Neural cell (in vitro differentiated cells): ENCODE data around the gene DPP6. TPM values are rescaled to one million over a fixed set of nuclear protein-coding genes. Genes with fewer than 3 reads are reported as not detected.

Experiments
- H2AFZ ChIP-seq: fragments of 200-600, 300-800 bp; sonication (generic), shearing (Covaris generic); 2 replicates; pipeline ENCODE4 v1.6.0; 2014; ENCODE audit warnings: low read depth, mild to moderate bottlenecking, antibody characterized with exemption, low read length, moderate library complexity
- H3F3A ChIP-seq: fragments of 200-600 bp; shearing (Covaris generic); 2 replicates; pipeline ENCODE4 v1.6.1; 2016; ENCODE audit warnings: mild to moderate bottlenecking, moderate library complexity, mixed read lengths, antibody characterized with exemption, low read length; ENCODE audit not compliant: insufficient read depth, poor library complexity, severe bottlenecking
- H3K27ac ChIP-seq: fragments of 200-600, 300-800 bp; sonication (generic), shearing (Covaris generic); 2 replicates; pipeline ENCODE4 v1.5.1; 2014; ENCODE audit warnings: mild to moderate bottlenecking, low read length, moderate library complexity
- H3K27me3 ChIP-seq: fragments of 300-800, 200-600 bp; sonication (generic), shearing (Covaris generic); 2 replicates; pipeline ENCODE4 v1.6.0; 2014; ENCODE audit warnings: mild to moderate bottlenecking, low read depth, low read length, moderate library complexity; ENCODE audit not compliant: insufficient read depth
- H3K36me3 ChIP-seq: fragments of 300-800, 200-600 bp; sonication (generic), shearing (Covaris generic); 2 replicates; pipeline ENCODE4 v1.5.1; 2014; ENCODE audit warnings: mild to moderate bottlenecking, antibody characterized with exemption, low read length, moderate library complexity; ENCODE audit not compliant: insufficient read depth
- H3K4me2 ChIP-seq: fragments of 300-800, 200-600 bp; sonication (generic), shearing (Covaris generic); 2 replicates; pipeline ENCODE4 v1.6.0; 2014; ENCODE audit warnings: mild to moderate bottlenecking, low read length
- H3K4me3 ChIP-seq: fragments of 300-800, 200-600 bp; sonication (generic), shearing (Covaris generic); 2 replicates; pipeline ENCODE4 v1.5.1; 2014; ENCODE audit warnings: mild to moderate bottlenecking, low read length, moderate library complexity
- H3K79me2 ChIP-seq: fragments of 200-600 bp; shearing (Covaris generic); replicated peaks from 2 replicates; pipeline ENCODE4 v1.6.0; 2014; ENCODE audit warnings: mild to moderate bottlenecking, low read length, moderate library complexity; ENCODE audit not compliant: insufficient read depth
- H3K9ac ChIP-seq: fragments of 300-800, 200-600 bp; sonication (generic), shearing (Covaris generic); 2 replicates; pipeline ENCODE4 v1.6.1; 2016; ENCODE audit warnings: mild to moderate bottlenecking, low read length, mixed read lengths
- H3K9me2 ChIP-seq: fragments of 200-600 bp; shearing (Covaris generic); 2 replicates; pipeline ENCODE4 v1.6.1; 2016; ENCODE audit warnings: mild to moderate bottlenecking, low read length, mixed read lengths; ENCODE audit not compliant: insufficient read depth
- H3K9me3 ChIP-seq: fragments of 200-600, 300-800 bp; sonication (generic), shearing (Covaris generic); 2 replicates; pipeline ENCODE4 v1.6.1; 2016; ENCODE audit warnings: mild to moderate bottlenecking, mixed run types, low read length, moderate library complexity, mixed read lengths
- H4K20me1 ChIP-seq: fragments of 200-600 bp; shearing (Covaris generic); 2 replicates; pipeline ENCODE4 v1.6.1; 2016; ENCODE audit warnings: mild to moderate bottlenecking, mixed run types; ENCODE audit not compliant: insufficient read depth
- CTCF ChIP-seq: fragments of 450-650 bp; IDR thresholded peaks from 2 replicates; pipeline ENCODE4 v1.5.1; 2014; ENCODE audit warnings: antibody characterized with exemption, mild to moderate bottlenecking, moderate library complexity; ENCODE audit not compliant: poor library complexity, severe bottlenecking
- EP300 ChIP-seq: fragments of 450-650 bp; conservative IDR thresholded peaks from 2 replicates; pipeline ENCODE4 v1.6.1; 2014; ENCODE audit warnings: antibody characterized with exemption, mild to moderate bottlenecking, moderate library complexity; ENCODE audit not compliant: poor library complexity, severe bottlenecking
- EZH2 ChIP-seq: fragments of 200-600, 300-800 bp; shearing (Covaris generic), sonication (generic); IDR thresholded peaks from 2 replicates; pipeline ENCODE4 v1.6.1; 2014; ENCODE audit warnings: antibody characterized with exemption, low read length, borderline replicate concordance, mild to moderate bottlenecking; ENCODE audit not compliant: insufficient read depth, poor library complexity, severe bottlenecking
- MXI1 ChIP-seq: fragments of 450-650 bp; conservative IDR thresholded peaks from 2 replicates; pipeline ENCODE4 v1.6.1; 2014; ENCODE audit warnings: antibody characterized with exemption, mild to moderate bottlenecking; ENCODE audit not compliant: poor library complexity, severe bottlenecking
- POLR2AphosphoS5 ChIP-seq: IDR thresholded peaks from 2 replicates; pipeline ENCODE4 v1.6.1; 2012
- RAD21 ChIP-seq: fragments of 450-650 bp; conservative IDR thresholded peaks from 2 replicates; pipeline ENCODE4 v1.6.1; 2014; ENCODE audit warnings: antibody characterized with exemption, mild to moderate bottlenecking, moderate library complexity
- REST ChIP-seq: IDR thresholded peaks from 2 replicates; pipeline ENCODE4 v1.6.1; 2012; ENCODE audit warnings: borderline replicate concordance
- SMC3 ChIP-seq: fragments of 450-650 bp; conservative IDR thresholded peaks from 2 replicates; pipeline ENCODE4 v1.6.1; 2014; ENCODE audit warnings: antibody characterized with exemption, mild to moderate bottlenecking, moderate library complexity; ENCODE audit not compliant: poor library complexity
- TAF1 ChIP-seq: IDR thresholded peaks from 2 replicates; pipeline ENCODE4 v1.6.1; 2012; ENCODE audit warnings: low read depth
- polyA plus RNA-seq: library from polyadenylated mRNA; depleted of rRNA; stranded (reverse); fragments of >200 nt; gene quantifications from 2 replicates; pipeline ENCODE4 v1.2.3, GENCODE V29; 2014

DPP6 gene
- polyA plus RNA-seq, 1 donor from 2014 or later = 20.4 TPM

- Histone ChIP-seq H2AFZ (no peak overlapping the region), H3K9me2 (no peaks in the 10 kb centered on the region), H3K9me3 (no peaks in the 10 kb centered on the region), H4K20me1 (no peaks in the 10 kb centered on the region), H3K9ac (no peak overlapping the region), H3K4me2 (no peak overlapping the region), H3F3A (no peaks in the 10 kb centered on the region), H3K27me3 (no peaks in the 10 kb centered on the region), H3K4me3 (no peak overlapping the region), H3K36me3 (no peaks in the 10 kb centered on the region), H3K79me2 (no peaks in the 10 kb centered on the region), H3K27ac (no peak overlapping the region)
- TF ChIP-seq TAF1 = no peak
- no peak for TF ChIP-seq EP300
These were observed 853.4 kb downstream of the DPP6 start for GRCh38 chr7:154905615-154906014.

GRCh38 chr7:154906201-154906600 is 854.0 kb downstream of the DPP6 start:
- no peaks in the 10 kb centered on the region for H3K36me3 ChIP-seq
- H3K4me3 ChIP-seq = no peak overlapping the region
- H3K9ac ChIP-seq = no peak overlapping the region

GRCh38 chr7:154906736-154907355 is 854.6 kb downstream of the DPP6 start:
- no peak overlapping the region for H2AFZ ChIP-seq
- no peak overlapping the region for H3K4me2 ChIP-seq
- H3F3A ChIP-seq = no peaks in the 10 kb centered on the region
- TF ChIP-seq REST (no peak), RAD21 (no peak), EP300 (no peak), TAF1 (no peak), CTCF (no peak), POLR2AphosphoS5 (no peak), SMC3 (no peak), EZH2 (no peak), MXI1 (no peak)
- H3K4me3 ChIP-seq = no peak overlapping the region
- no peak overlapping the region for H3K9ac ChIP-seq
- H3K27me3 ChIP-seq = no peaks in the 10 kb centered on the region
- H3K9me2 ChIP-seq = no peaks in the 10 kb centered on the region
- no peaks in the 10 kb centered on the region for H3K36me3 ChIP-seq
- H4K20me1 ChIP-seq = no peaks in the 10 kb centered on the region
- no peaks in the 10 kb centered on the region for H3K79me2 ChIP-seq
- no peaks in the 10 kb centered on the region for H3K9me3 ChIP-seq
- no peak overlapping the region for H3K27ac ChIP-seq

More at GRCh38 chr7:154906201-154906600, 854.0 kb downstream of the DPP6 start:
- Histone ChIP-seq H2AFZ (no peak overlapping the region), H3F3A (no peaks in the 10 kb centered on the region), H3K9me2 (no peaks in the 10 kb centered on the region), H3K4me2 (no peak overlapping the region), H3K27me3 (no peaks in the 10 kb centered on the region), H3K79me2 (no peaks in the 10 kb centered on the region), H4K20me1 (no peaks in the 10 kb centered on the region), H3K9me3 (no peaks in the 10 kb centered on the region), H3K27ac (no peak overlapping the region)
- TF ChIP-seq POLR2AphosphoS5 (no peak), EZH2 (no peak)
